DOHH2 (cell line): ENCODE data around the gene DEF6.
"Not testable (repeated sequence)": the region's sequence is repeated elsewhere in the genome, so short reads cannot be mapped to it uniquely, and the experiment has no call there.

ENCODE experiments used
- H3F3A ChIP-seq: fragments of 200-600 bp; sonication (generic), shearing (Covaris generic); 2 replicates; pipeline ENCODE4 v1.6.0; 2016; ENCODE audit warnings: antibody characterized with exemption, mild to moderate bottlenecking; ENCODE audit not compliant: control insufficient read depth, insufficient read depth
- H3K27ac ChIP-seq: fragments of 200-600 bp; sonication (generic); 2 replicates; pipeline ENCODE4 v1.5.1; 2014; ENCODE audit warnings: low read depth, mild to moderate bottlenecking, low read length, moderate library complexity
- H3K27me3 ChIP-seq: fragments of 200-600 bp; sonication (generic); 2 replicates; pipeline ENCODE4 v1.6.1; 2014; ENCODE audit warnings: mild to moderate bottlenecking, low read length, mixed read lengths; ENCODE audit not compliant: control insufficient read depth
- H3K36me3 ChIP-seq: fragments of 200-600 bp; sonication (generic); 2 replicates; pipeline ENCODE4 v1.6.1; 2014; ENCODE audit warnings: mild to moderate bottlenecking, low read length, moderate library complexity, mixed read lengths; ENCODE audit not compliant: control insufficient read depth
- H3K4me1 ChIP-seq: fragments of 200-600 bp; sonication (generic); 2 replicates; pipeline ENCODE4 v1.6.1; 2014; ENCODE audit warnings: mild to moderate bottlenecking, low read length, mixed read lengths; ENCODE audit not compliant: control insufficient read depth
- H3K4me2 ChIP-seq: fragments of 200-600 bp; sonication (generic); 2 replicates; pipeline ENCODE4 v1.6.0; 2014; ENCODE audit warnings: mild to moderate bottlenecking, low read length, moderate library complexity
- H3K4me3 ChIP-seq: fragments of 200-600 bp; sonication (generic); 2 replicates; pipeline ENCODE4 v1.5.1; 2014; ENCODE audit warnings: mild to moderate bottlenecking, low read length, mixed read lengths
- H3K79me2 ChIP-seq: fragments of 200-600 bp; sonication (generic); 2 replicates; pipeline ENCODE4 v1.6.1; 2014; ENCODE audit warnings: mild to moderate bottlenecking, low read length, mixed read lengths; ENCODE audit not compliant: control insufficient read depth
- H3K9me2 ChIP-seq: fragments of 200-600 bp; sonication (generic); replicated peaks from 2 replicates; pipeline ENCODE4 v1.6.1; 2014; ENCODE audit warnings: mild to moderate bottlenecking, low read length, mixed read lengths; ENCODE audit not compliant: control insufficient read depth
- H3K9me3 ChIP-seq: fragments of 200-600 bp; sonication (generic); 2 replicates; pipeline ENCODE4 v1.6.1; 2014; ENCODE audit warnings: antibody characterized with exemption, low read length, mixed read lengths; ENCODE audit not compliant: control insufficient read depth, insufficient read depth
- H4K20me1 ChIP-seq: fragments of 200-600 bp; sonication (generic); 2 replicates; pipeline ENCODE4 v1.6.0; 2014; ENCODE audit warnings: low read depth, mild to moderate bottlenecking, antibody characterized with exemption, low read length, moderate library complexity; ENCODE audit not compliant: control insufficient read depth, insufficient read depth
- EZH2phosphoT487 ChIP-seq: fragments of 200-600 bp; sonication (generic); IDR thresholded peaks from 2 replicates; pipeline ENCODE4 v1.6.1; 2017; ENCODE audit warnings: borderline replicate concordance, mild to moderate bottlenecking, antibody characterized with exemption, low read length, moderate library complexity, mixed read lengths
- TF ChIP-seq, protein P1 (sequence below): fragments of 200-600 bp; sonication (generic); IDR thresholded peaks from one replicate; pipeline ENCODE4 v1.5.1; 2014; ENCODE audit warnings: antibody characterized with exemption, mild to moderate bottlenecking, low read depth, low read length; ENCODE audit not compliant: poor library complexity, severe bottlenecking

DEF6 gene

DNA sequence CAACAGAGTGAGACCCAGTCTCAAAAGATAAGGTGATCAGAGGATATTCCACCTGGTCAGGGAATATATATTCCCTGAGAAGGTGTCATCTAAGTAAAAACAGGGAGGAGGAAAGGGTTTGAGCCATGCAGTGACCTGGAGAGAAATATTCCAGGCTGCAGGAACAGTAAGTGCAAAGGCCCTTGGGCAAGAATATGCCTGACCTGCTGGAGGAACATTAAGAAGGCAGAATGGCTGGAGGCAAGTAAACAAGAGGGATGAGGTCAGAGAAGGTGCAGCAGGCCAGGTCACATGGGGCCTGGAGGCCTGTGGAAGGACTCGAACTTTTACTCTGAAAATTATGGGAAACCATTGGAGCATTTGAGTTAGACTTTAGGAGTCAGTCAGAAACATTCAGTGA lies 6.7 kb downstream of the DEF6 start:
- Histone ChIP-seq H4K20me1 (no peaks in the 10 kb centered on the region), H3K4me2 (no peak overlapping the region)

DNA sequence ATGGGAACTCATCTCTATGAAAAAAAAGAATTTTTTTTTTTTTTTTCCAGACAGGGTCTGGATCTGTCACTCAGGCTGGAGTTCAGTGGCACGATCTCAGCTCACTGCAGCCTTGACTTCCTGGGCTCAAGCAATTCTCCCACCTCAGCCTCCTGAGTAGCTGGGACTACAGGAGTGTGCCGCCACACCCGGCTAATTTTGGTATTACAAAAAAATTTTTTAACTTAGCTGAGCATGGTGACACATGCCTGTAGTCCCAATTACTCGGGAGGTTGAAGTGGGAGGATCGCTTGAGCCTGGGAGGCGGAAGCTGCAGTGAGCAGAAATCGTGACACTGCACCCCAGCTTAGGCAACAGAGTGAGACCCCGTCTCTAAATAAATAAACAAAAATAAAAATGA lies 7.5 kb downstream of the DEF6 start:
- no peak overlapping the region for H3K4me2 ChIP-seq
- no peaks in the 10 kb centered on the region for H4K20me1 ChIP-seq
- no peak for TF ChIP-seq EZH2phosphoT487
- TF ChIP-seq, protein P1, sequence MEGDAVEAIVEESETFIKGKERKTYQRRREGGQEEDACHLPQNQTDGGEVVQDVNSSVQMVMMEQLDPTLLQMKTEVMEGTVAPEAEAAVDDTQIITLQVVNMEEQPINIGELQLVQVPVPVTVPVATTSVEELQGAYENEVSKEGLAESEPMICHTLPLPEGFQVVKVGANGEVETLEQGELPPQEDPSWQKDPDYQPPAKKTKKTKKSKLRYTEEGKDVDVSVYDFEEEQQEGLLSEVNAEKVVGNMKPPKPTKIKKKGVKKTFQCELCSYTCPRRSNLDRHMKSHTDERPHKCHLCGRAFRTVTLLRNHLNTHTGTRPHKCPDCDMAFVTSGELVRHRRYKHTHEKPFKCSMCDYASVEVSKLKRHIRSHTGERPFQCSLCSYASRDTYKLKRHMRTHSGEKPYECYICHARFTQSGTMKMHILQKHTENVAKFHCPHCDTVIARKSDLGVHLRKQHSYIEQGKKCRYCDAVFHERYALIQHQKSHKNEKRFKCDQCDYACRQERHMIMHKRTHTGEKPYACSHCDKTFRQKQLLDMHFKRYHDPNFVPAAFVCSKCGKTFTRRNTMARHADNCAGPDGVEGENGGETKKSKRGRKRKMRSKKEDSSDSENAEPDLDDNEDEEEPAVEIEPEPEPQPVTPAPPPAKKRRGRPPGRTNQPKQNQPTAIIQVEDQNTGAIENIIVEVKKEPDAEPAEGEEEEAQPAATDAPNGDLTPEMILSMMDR = no peak
- H3K9me3 ChIP-seq = no peaks in the 10 kb centered on the region
- H3F3A ChIP-seq = peaks cover 8% of the 10 kb centered on the region; the same call in 1 of the 2 replicates
- no peaks in the 10 kb centered on the region for H3K27me3 ChIP-seq
- no peak overlapping the region for H3K4me3 ChIP-seq
- H3K9me2 ChIP-seq = no peaks in the 10 kb centered on the region
- H3K4me1 ChIP-seq = peaks cover 45% of the 10 kb centered on the region
- H3K36me3 ChIP-seq = peaks cover 27% of the 10 kb centered on the region
- no peak overlapping the region for H3K27ac ChIP-seq
- peaks cover 38% of the 10 kb centered on the region for H3K79me2 ChIP-seq

More for the DNA sequence above, 6.7 kb downstream of the DEF6 start:
- Histone ChIP-seq H3K4me3 (no peak overlapping the region), H3K9me2 (no peaks in the 10 kb centered on the region), H3K27me3 (no peaks in the 10 kb centered on the region), H3K4me1 (peaks cover 46% of the 10 kb centered on the region), H3K36me3 (peaks cover 28% of the 10 kb centered on the region), H3F3A (peaks cover 9% of the 10 kb centered on the region; the same call in 1 of the 2 replicates), H3K79me2 (peaks cover 46% of the 10 kb centered on the region), H3K9me3 (no peaks in the 10 kb centered on the region), H3K27ac (no peak overlapping the region)
- TF ChIP-seq, protein P1 = no peak
- no peak for TF ChIP-seq EZH2phosphoT487

DNA sequence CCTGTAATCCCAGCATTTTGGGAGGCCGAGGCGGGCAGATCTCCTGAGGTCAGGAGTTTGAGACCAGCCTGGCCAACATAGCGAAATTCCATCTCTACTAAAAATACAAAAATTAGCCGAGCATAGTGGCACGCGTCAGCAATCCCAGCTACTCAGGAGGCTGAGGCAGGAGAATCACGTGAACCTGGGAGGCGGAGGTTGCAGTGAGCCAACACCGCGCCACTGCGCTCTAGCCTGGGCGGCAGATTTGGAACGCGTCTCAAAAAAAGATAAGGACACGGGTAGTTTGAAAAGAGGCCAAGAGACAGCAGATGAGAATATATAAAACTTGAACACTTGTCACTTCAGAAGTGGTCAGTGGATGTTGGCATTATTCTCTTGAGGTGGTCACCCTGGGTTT lies 9.5 kb downstream of the DEF6 start:
- not testable (repeated sequence) for H3K9me2 ChIP-seq, H3K9me3 ChIP-seq, H3K27me3 ChIP-seq, H3K4me3 ChIP-seq, H3F3A ChIP-seq, H3K27ac ChIP-seq, H3K4me2 ChIP-seq, H4K20me1 ChIP-seq
- peaks cover 26% of the 10 kb centered on the region for H3K79me2 ChIP-seq
- peaks cover 37% of the 10 kb centered on the region for H3K36me3 ChIP-seq
- peaks cover 50% of the 10 kb centered on the region for H3K4me1 ChIP-seq

DNA sequence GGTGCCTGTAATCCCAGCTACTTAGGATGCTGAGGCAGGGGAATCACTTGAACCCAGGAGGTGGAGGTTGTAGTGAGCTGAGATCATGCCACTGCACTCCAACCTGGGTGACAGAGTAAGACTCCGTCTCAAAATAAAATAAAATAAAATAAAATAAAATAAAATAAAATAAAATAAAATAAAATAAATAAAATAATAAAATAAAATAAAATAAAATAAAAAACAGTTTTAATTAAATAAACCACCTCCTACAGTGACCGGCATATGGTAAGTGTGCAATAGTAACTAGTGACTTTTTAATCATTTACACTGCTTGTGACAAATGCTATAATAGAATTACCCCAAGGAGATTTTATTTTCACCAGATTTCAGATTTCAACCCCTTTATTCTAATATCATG lies 10.9 kb downstream of the DEF6 start:
- not testable (repeated sequence) for H3K4me2 ChIP-seq, H4K20me1 ChIP-seq, H3K4me3 ChIP-seq, H3K27me3 ChIP-seq, H3K27ac ChIP-seq, H3K9me2 ChIP-seq, H3K9me3 ChIP-seq
- Histone ChIP-seq H3K36me3 (peaks cover 35% of the 10 kb centered on the region), H3K79me2 (peaks cover 14% of the 10 kb centered on the region), H3F3A (peaks cover 11% of the 10 kb centered on the region), H3K4me1 (peaks cover 48% of the 10 kb centered on the region)
